ENCODE data around the gene SUGCT. TPM values are rescaled to one million over a fixed set of nuclear protein-coding genes. Genes with fewer than 3 reads are reported as not detected.

The SUGCT gene
- total RNA-seq, 2 experiments from 2014 or later = 0.95 to 1.2 TPM

- no peaks in the 10 kb centered on the region for H3K9me3 Mint-ChIP-seq
- Histone ChIP-seq H3K36me3 (ENCODE audit: insufficient read depth, low read length) (no peaks in the 10 kb centered on the region), H3K27me3 (ENCODE audit: control insufficient read depth in 1 of 2, insufficient read depth in 2 of 2, low read length in 2 of 2) (no peaks in the 10 kb centered on the region), H3K4me3 (ENCODE audit: low read length) (no peak overlapping the region), H3K4me1 (ENCODE audit: insufficient read depth, low read length) (no peaks in the 10 kb centered on the region), H3K27ac (ENCODE audit: low read depth in 1 of 2, low read length in 2 of 2) (no peak overlapping the region), H3K9me3 (ENCODE audit: control insufficient read depth in 1 of 2, insufficient read depth in 1 of 2, low read length in 2 of 2) (no peaks in the 10 kb centered on the region)
- POLR2A ChIA-PET = no interaction called here
- H3K36me3 Mint-ChIP-seq (ENCODE audit: low read depth) = no peaks in the 10 kb centered on the region
- H3K27ac Mint-ChIP-seq = no peak overlapping the region
- no peak for TF ChIP-seq CTCF (IDR thresholded peaks at IDR 0.05)
- no peaks in the 10 kb centered on the region for H3K27me3 Mint-ChIP-seq
- ATAC-seq (ENCODE audit: poor library complexity) = no peak
- CTCF ChIA-PET = no interaction called here
- intact Hi-C loops (cut with DNase I, micrococcal nuclease) = no loop called here
- no peaks in the 10 kb centered on the region for H3K4me1 Mint-ChIP-seq (ENCODE audit: low read depth)
- no peak for DNase-seq
- no peak overlapping the region for H3K4me3 Mint-ChIP-seq
Observed at GRCh38 chr7:40354711-40355110, 219.9 kb downstream of the SUGCT start.

GRCh38 chr7:40356312-40356711, 221.5 kb downstream of the SUGCT start:
- H3K4me1 ChIP-seq (ENCODE audit: insufficient read depth, low read length) = no peaks in the 10 kb centered on the region
- H3K36me3 ChIP-seq (ENCODE audit: insufficient read depth, low read length) = no peaks in the 10 kb centered on the region
- Mint-ChIP-seq H3K9me3 (no peaks in the 10 kb centered on the region), H3K4me1 (ENCODE audit: low read depth) (no peaks in the 10 kb centered on the region), H3K4me3 (no peak overlapping the region), H3K27me3 (no peaks in the 10 kb centered on the region), H3K27ac (no peak overlapping the region), H3K36me3 (ENCODE audit: low read depth) (no peaks in the 10 kb centered on the region)
- no peak overlapping the region for H3K4me3 ChIP-seq (ENCODE audit: low read length)
- intact Hi-C loops (cut with DNase I, micrococcal nuclease) = no loop called here
- no peak for ATAC-seq (ENCODE audit: poor library complexity)
- no peak overlapping the region for H3K27ac ChIP-seq (ENCODE audit: low read depth in 1 of 2, low read length in 2 of 2)
- ChIA-PET CTCF (no interaction called here), POLR2A (no interaction called here)
- H3K27me3 ChIP-seq (ENCODE audit: control insufficient read depth in 1 of 2, insufficient read depth in 2 of 2, low read length in 2 of 2) = no peaks in the 10 kb centered on the region
- DNase-seq = no peak
- no peaks in the 10 kb centered on the region for H3K9me3 ChIP-seq (ENCODE audit: control insufficient read depth in 1 of 2, insufficient read depth in 1 of 2, low read length in 2 of 2)
- no peak for TF ChIP-seq CTCF (IDR thresholded peaks at IDR 0.05)

- H3K36me3 ChIP-seq (ENCODE audit: insufficient read depth, low read length) = no peaks in the 10 kb centered on the region
- no peaks in the 10 kb centered on the region for H3K27me3 ChIP-seq (ENCODE audit: control insufficient read depth in 1 of 2, insufficient read depth in 2 of 2, low read length in 2 of 2)
- intact Hi-C loops (cut with DNase I, micrococcal nuclease) = no loop called here
- TF ChIP-seq CTCF (IDR thresholded peaks at IDR 0.05) = no peak
- ChIA-PET POLR2A (no interaction called here), CTCF (no interaction called here)
- Mint-ChIP-seq H3K27me3 (no peaks in the 10 kb centered on the region), H3K27ac (no peak overlapping the region), H3K4me1 (ENCODE audit: low read depth) (no peaks in the 10 kb centered on the region), H3K36me3 (ENCODE audit: low read depth) (no peaks in the 10 kb centered on the region), H3K4me3 (no peak overlapping the region), H3K9me3 (no peaks in the 10 kb centered on the region)
- H3K9me3 ChIP-seq (ENCODE audit: control insufficient read depth in 1 of 2, insufficient read depth in 1 of 2, low read length in 2 of 2) = peaks cover 0 to 2% of the 10 kb centered on the region in 2 experiments
- no peak for DNase-seq
- ATAC-seq (ENCODE audit: poor library complexity) = no peak
- H3K4me3 ChIP-seq (ENCODE audit: low read length) = no peak overlapping the region
- no peak overlapping the region for H3K27ac ChIP-seq (ENCODE audit: low read depth in 1 of 2, low read length in 2 of 2)
- H3K4me1 ChIP-seq (ENCODE audit: insufficient read depth, low read length) = no peaks in the 10 kb centered on the region
Observed at GRCh38 chr7:40356871-40357709, 222.3 kb downstream of the SUGCT start.
